Ishikawa (cell line): ENCODE data around the gene RIMS4.

ENCODE experiments used
- CEBPB ChIP-seq: IDR thresholded peaks from 2 replicates; pipeline ENCODE4 v1.6.1; 2012
- CREB1 ChIP-seq: IDR thresholded peaks from 2 replicates; pipeline ENCODE4 v1.6.1; 2012; ENCODE audit warnings: low read depth
- EP300 ChIP-seq: IDR thresholded peaks from 2 replicates; pipeline ENCODE4 v1.6.1; 2012; ENCODE audit warnings: borderline replicate concordance
- FOXM1 ChIP-seq: IDR thresholded peaks from 2 replicates; pipeline ENCODE4 v1.6.1; 2012; ENCODE audit warnings: low read depth, borderline replicate concordance
- MAX ChIP-seq: IDR thresholded peaks from 2 replicates; pipeline ENCODE4 v1.6.1; 2012
- RAD21 ChIP-seq: IDR thresholded peaks from 2 replicates; pipeline ENCODE4 v1.6.1; 2012; ENCODE audit warnings: low read depth
- REST ChIP-seq: IDR thresholded peaks from 2 replicates; pipeline ENCODE4 v1.6.1; 2012; ENCODE audit warnings: low read depth, mild to moderate bottlenecking
- TAF1 ChIP-seq: IDR thresholded peaks from 2 replicates; pipeline ENCODE4 v1.6.1; 2012; ENCODE audit warnings: low read depth, mild to moderate bottlenecking
- TEAD4 ChIP-seq: IDR thresholded peaks from 2 replicates; pipeline ENCODE4 v1.6.1; 2012
- YY1 ChIP-seq: IDR thresholded peaks from 2 replicates; pipeline ENCODE4 v1.6.1; 2012; ENCODE audit warnings: low read depth
- ZBTB7A ChIP-seq: IDR thresholded peaks from 2 replicates; pipeline ENCODE4 v1.6.1; 2012; ENCODE audit warnings: low read depth

- TF ChIP-seq FOXM1 (no peak), MAX (no peak), ZBTB7A (no peak), REST (no peak), CREB1 (no peak), TEAD4 (no peak), RAD21 (no peak), TAF1 (no peak), CEBPB (no peak), YY1 (no peak), EP300 (no peak)
These were observed 33.5 kb upstream of the RIMS4 start for GRCh38 chr20:44843876-44844275.
